Upper lobe of right lung (tissue), 1 donor: ENCODE data around the gene AQR. TPM values are rescaled to one million over a fixed set of nuclear protein-coding genes. Genes with fewer than 3 reads are reported as not detected.
A peak's percentile ranks its signal among the peaks of the same experiment; 100 is the strongest.
"Not testable (repeated sequence)": the region's sequence is repeated elsewhere in the genome, so short reads cannot be mapped to it uniquely, and the experiment has no call there.

Source experiments
- ATAC-seq: fragments of 200-7000 bp; cut with Tn5 transposase; one replicate; pipeline ENCODE4 v1.9.1; 2020; ENCODE audit warnings: mild to moderate bottlenecking, moderate library complexity
- DNase-seq: peaks from one replicate; pipeline ENCODE4 v3.0.0-alpha.2; 2020
- H3K27ac ChIP-seq: fragments of 200-600 bp; one replicate; pipeline ENCODE4 v1.8.0; 2022
- H3K27me3 ChIP-seq: fragments of 200-600 bp; one replicate; pipeline ENCODE4 v1.8.0; 2022; ENCODE audit warnings: mild to moderate bottlenecking
- H3K36me3 ChIP-seq: fragments of 200-600 bp; one replicate; pipeline ENCODE4 v1.8.0; 2022
- H3K4me1 ChIP-seq: fragments of 200-600 bp; one replicate; pipeline ENCODE4 v1.8.0; 2022
- H3K4me3 ChIP-seq: fragments of 200-600 bp; one replicate; pipeline ENCODE4 v1.8.0; 2022; ENCODE audit warnings: mild to moderate bottlenecking
- H3K9me3 ChIP-seq: fragments of 200-600 bp; one replicate; pipeline ENCODE4 v1.8.0; 2022
- CTCF ChIP-seq: fragments of 200-600 bp; IDR thresholded peaks from one replicate; pipeline ENCODE4 v1.8.0; 2022; ENCODE audit warnings: antibody characterized with exemption
- intact Hi-C: fragments of 100-400 bp; cut with DNase I; formaldehyde crosslinking; loops from one replicate; pipeline ENCODE4 v1.11.0; 2022
- total RNA-seq: library from RNA; stranded (reverse); fragmentation: NEBNext Ultra II Directional; extraction: Animal tissue kit (Norgen Biotek cat#: 25700); gene quantifications from one replicate; pipeline ENCODE4 v1.2.1, GENCODE V29; 2021
- donor health status: DM: no; HTN: yes; CAD: no; lungs with severe emphysema.

Gene AQR
- total RNA-seq, 1 donor from 2014 or later, result 28.2 TPM

GRCh38 chr15:34976743-34977142, 7.2 kb upstream of the AQR start:
- Histone ChIP-seq H3K4me1 (no peaks in the 10 kb centered on the region), H3K4me3 (no peak overlapping the region), H3K27me3 (no peaks in the 10 kb centered on the region), H3K36me3 (peaks cover 8% of the 10 kb centered on the region), H3K9me3 (no peaks in the 10 kb centered on the region), H3K27ac (no peak overlapping the region)
- intact Hi-C loops, result no loop called here
- TF ChIP-seq CTCF, result no peak
- no peak for DNase-seq
- no peak for ATAC-seq

GRCh38 chr15:34976073-34976472, 6.5 kb upstream of the AQR start:
- DNase-seq (no peak), ATAC-seq (no peak)
- no peaks in the 10 kb centered on the region for H3K9me3 ChIP-seq
- no peaks in the 10 kb centered on the region for H3K4me1 ChIP-seq
- peaks cover 2% of the 10 kb centered on the region for H3K36me3 ChIP-seq
- no peak overlapping the region for H3K27ac ChIP-seq
- TF ChIP-seq CTCF, result no peak
- H3K4me3 ChIP-seq, result no peak overlapping the region
- no peaks in the 10 kb centered on the region for H3K27me3 ChIP-seq
- intact Hi-C loops, result no loop called here

- Histone ChIP-seq H3K9me3 (no peaks in the 10 kb centered on the region), H3K4me1 (peaks cover 4% of the 10 kb centered on the region), H3K27me3 (no peaks in the 10 kb centered on the region), H3K4me3 (no peak overlapping the region), H3K27ac (no peak overlapping the region), H3K36me3 (no peaks in the 10 kb centered on the region)
- DNase-seq, result no peak
- intact Hi-C loops, result no loop called here
- TF ChIP-seq CTCF, result no peak
- no peak for ATAC-seq
These were observed 4.0 kb upstream of the AQR start for GRCh38 chr15:34973512-34973911.

GRCh38 chr15:34970098-34970643, 629 bp upstream of the AQR start:
- intact Hi-C loops, ATAC-seq, H3K36me3 ChIP-seq, H3K27me3 ChIP-seq, H3K9me3 ChIP-seq, DNase-seq: not testable (repeated sequence)
- Histone ChIP-seq H3K27ac (peak overlapping the region; percentile 86), H3K4me1 (peaks cover 19% of the 10 kb centered on the region), H3K4me3 (peak overlapping the region; percentile 98)

GRCh38 chr15:34964277-34964676, 5.3 kb downstream of the AQR start:
- H3K36me3 ChIP-seq, result peaks cover 24% of the 10 kb centered on the region
- intact Hi-C loops, result no loop called here
- H3K27me3 ChIP-seq, result no peaks in the 10 kb centered on the region
- DNase-seq (no peak), ATAC-seq (no peak)
- no peak overlapping the region for H3K4me3 ChIP-seq
- H3K27ac ChIP-seq, result no peak overlapping the region
- TF ChIP-seq CTCF, result no peak
- H3K9me3 ChIP-seq, result no peaks in the 10 kb centered on the region
- peaks cover 19% of the 10 kb centered on the region for H3K4me1 ChIP-seq

- intact Hi-C loops, result no loop called here
- H3K36me3 ChIP-seq, result peaks cover 42% of the 10 kb centered on the region
- no peak overlapping the region for H3K4me3 ChIP-seq
- TF ChIP-seq CTCF, result no peak
- H3K4me1 ChIP-seq, result peaks cover 5% of the 10 kb centered on the region
- no peaks in the 10 kb centered on the region for H3K27me3 ChIP-seq
- no peak overlapping the region for H3K27ac ChIP-seq
- H3K9me3 ChIP-seq, result no peaks in the 10 kb centered on the region
- ATAC-seq (no peak), DNase-seq (no peak)
These were observed 15.7 kb downstream of the AQR start for GRCh38 chr15:34953851-34954250.
